MM.1S (cell line): ENCODE results near the gene GPA33.

Experiments
- DNase-seq: peaks from one replicate; pipeline ENCODE4 v3.0.0-alpha.2; 2015
- H2AFZ ChIP-seq: fragments of 300-600 bp; sonication (generic); 2 replicates; pipeline ENCODE4 v1.6.0; 2016; ENCODE audit warnings: antibody characterized with exemption, low read length
- H3F3A ChIP-seq: fragments of 300-600 bp; sonication (generic); 2 replicates; pipeline ENCODE4 v1.6.1; 2016; ENCODE audit warnings: mild to moderate bottlenecking, antibody characterized with exemption, low read length, moderate library complexity, mixed read lengths; ENCODE audit not compliant: insufficient read depth
- H3K27ac ChIP-seq: fragments of 300-600 bp; sonication (generic); 2 replicates; pipeline ENCODE4 v1.5.1; 2016; ENCODE audit warnings: mild to moderate bottlenecking, low read length
- H3K27me3 ChIP-seq: fragments of 300-600 bp; sonication (generic); replicated peaks from 2 replicates; pipeline ENCODE4 v1.6.0; 2016; ENCODE audit warnings: low read length; ENCODE audit not compliant: insufficient read depth
- H3K36me3 ChIP-seq: fragments of 300-600 bp; sonication (generic); replicated peaks from 2 replicates; pipeline ENCODE4 v1.6.1; 2016; ENCODE audit warnings: mild to moderate bottlenecking, low read length, mixed read lengths; ENCODE audit not compliant: insufficient read depth
- H3K4me1 ChIP-seq: fragments of 300-600 bp; sonication (generic); 2 replicates; pipeline ENCODE4 v1.6.1; 2016; ENCODE audit warnings: low read length, mixed read lengths
- H3K4me2 ChIP-seq: fragments of 300-600 bp; sonication (generic); 2 replicates; pipeline ENCODE4 v1.6.0; 2016; ENCODE audit warnings: low read depth, low read length
- H3K4me3 ChIP-seq: fragments of 300-600 bp; sonication (generic); 2 replicates; pipeline ENCODE4 v1.5.1; 2016; ENCODE audit warnings: low read length, mixed read lengths
- H3K79me2 ChIP-seq: fragments of 300-600 bp; sonication (generic); 2 replicates; pipeline ENCODE4 v1.6.1; 2016; ENCODE audit warnings: mixed run types, low read length, mixed read lengths
- H3K9ac ChIP-seq: fragments of 300-600 bp; sonication (generic); 2 replicates; pipeline ENCODE4 v1.6.1; 2016; ENCODE audit warnings: low read length, mixed read lengths
- H3K9me2 ChIP-seq: fragments of 300-600 bp; sonication (generic); replicated peaks from 2 replicates; pipeline ENCODE4 v1.6.1; 2016; ENCODE audit warnings: mild to moderate bottlenecking, low read length, mixed read lengths; ENCODE audit not compliant: insufficient read depth
- H3K9me3 ChIP-seq: fragments of 300-600 bp; sonication (generic); replicated peaks from 2 replicates; pipeline ENCODE4 v1.6.1; 2016; ENCODE audit warnings: mild to moderate bottlenecking, low read length, mixed read lengths; ENCODE audit not compliant: insufficient read depth
- H4K20me1 ChIP-seq: fragments of 300-600 bp; sonication (generic); 2 replicates; pipeline ENCODE4 v1.6.1; 2016; ENCODE audit warnings: mild to moderate bottlenecking, low read length, moderate library complexity, mixed read lengths; ENCODE audit not compliant: insufficient read depth
- CTCF ChIP-seq: fragments of 300-600 bp; sonication (generic); IDR thresholded peaks from 2 replicates; pipeline ENCODE4 v1.5.1; 2016; ENCODE audit warnings: antibody characterized with exemption, low read length, mixed read lengths
- EZH2 ChIP-seq: fragments of 300-600 bp; sonication (generic); optimal IDR thresholded peaks from 2 replicates; pipeline ENCODE3; 2017; ENCODE audit warnings: low read depth, mild to moderate bottlenecking, antibody characterized with exemption, low read length, mixed read lengths
- EZH2phosphoT487 ChIP-seq: fragments of 300-600 bp; sonication (generic); IDR thresholded peaks from 2 replicates; pipeline ENCODE4 v1.6.1; 2018; ENCODE audit warnings: antibody characterized with exemption, low read length

The GPA33 gene

GRCh38 chr1:167090314-167090942 is at the start of gene GPA33:
GPA33 (minus strand) TSS chr1:167090377; CDS start chr1:167090287, 90 bp downstream.
- H3K36me3 ChIP-seq = no peaks in the 10 kb centered on the region
- no peak for DNase-seq
- H3K9ac ChIP-seq = no peak within 1 kb of the TSS
- no peaks in the 10 kb centered on the region for H3F3A ChIP-seq
- no peaks in the 10 kb centered on the region for H3K27me3 ChIP-seq
- no peak within 1 kb of the TSS for H3K4me2 ChIP-seq
- H3K9me3 ChIP-seq = no peaks in the 10 kb centered on the region
- no peak within 1 kb of the TSS for H3K4me3 ChIP-seq
- no peak within 1 kb of the TSS for H3K27ac ChIP-seq
- no peak within 1 kb of the TSS for H2AFZ ChIP-seq
- TF ChIP-seq EZH2phosphoT487 (no peak), CTCF (no peak)
- H3K9me2 ChIP-seq = no peaks in the 10 kb centered on the region
- H4K20me1 ChIP-seq = no peaks in the 10 kb centered on the region
- no peaks in the 10 kb centered on the region for H3K4me1 ChIP-seq
- no peaks in the 10 kb centered on the region for H3K79me2 ChIP-seq

- Histone ChIP-seq H3K36me3 (no peaks in the 10 kb centered on the region), H3K9me2 (no peaks in the 10 kb centered on the region), H3K79me2 (no peaks in the 10 kb centered on the region), H3K27me3 (no peaks in the 10 kb centered on the region), H3K9me3 (no peaks in the 10 kb centered on the region), H3K9ac (no peak overlapping the region), H4K20me1 (no peaks in the 10 kb centered on the region), H3F3A (no peaks in the 10 kb centered on the region), H3K4me3 (no peak overlapping the region), H3K27ac (no peak overlapping the region), H3K4me1 (no peaks in the 10 kb centered on the region), H2AFZ (no peak overlapping the region), H3K4me2 (no peak overlapping the region)
- no peak for TF ChIP-seq EZH2phosphoT487
- TF ChIP-seq EZH2 = no peak
- TF ChIP-seq CTCF = no peak
- DNase-seq = no peak
These were observed 48.5 kb upstream of the GPA33 start for GRCh38 chr1:167138703-167139102.

GRCh38 chr1:167137793-167138510 is 47.8 kb upstream of the GPA33 start:
- H2AFZ ChIP-seq = no peak overlapping the region
- no peaks in the 10 kb centered on the region for H3K27me3 ChIP-seq
- H3K9me3 ChIP-seq = no peaks in the 10 kb centered on the region
- no peaks in the 10 kb centered on the region for H3K9me2 ChIP-seq
- TF ChIP-seq EZH2phosphoT487 (no peak), CTCF (no peak), EZH2 (no peak)
- no peaks in the 10 kb centered on the region for H4K20me1 ChIP-seq
- no peaks in the 10 kb centered on the region for H3K4me1 ChIP-seq
- H3K9ac ChIP-seq = no peak overlapping the region
- DNase-seq = no peak
- no peak overlapping the region for H3K4me3 ChIP-seq
- H3K4me2 ChIP-seq = no peak overlapping the region
- no peaks in the 10 kb centered on the region for H3K79me2 ChIP-seq
- H3F3A ChIP-seq = no peaks in the 10 kb centered on the region
- no peak overlapping the region for H3K27ac ChIP-seq
- H3K36me3 ChIP-seq = no peaks in the 10 kb centered on the region
